Immature natural killer cell (primary cell): ENCODE measurements around the gene NUP37. TPM values are rescaled to one million over a fixed set of nuclear protein-coding genes. Genes with fewer than 3 reads are reported as not detected.
"Not testable (repeated sequence)": the region's sequence is repeated elsewhere in the genome, so short reads cannot be mapped to it uniquely, and the experiment has no call there.

Experiments used
- DNase-seq, 3 donors: peaks; one replicate each; pipeline ENCODE4 v3.0.0; 2022; ENCODE audit warnings: mixed read lengths in 1 of 3
- H3K27ac Mint-ChIP-seq, 6 donors: one replicate each; pipeline ENCODE4 v1.8.0; 2020; ENCODE audit warnings: mixed read lengths in 6 of 6, mild to moderate bottlenecking in 5 of 6, inconsistent platforms in 4 of 6, moderate library complexity in 3 of 6
- H3K27me3 Mint-ChIP-seq, 3 donors: one replicate each; pipeline ENCODE4 v1.8.0; 2020 to 2021; ENCODE audit warnings: low read depth in 3 of 3, mild to moderate bottlenecking in 3 of 3, mixed read lengths in 3 of 3, moderate library complexity in 3 of 3, inconsistent platforms in 1 of 3
- H3K36me3 Mint-ChIP-seq, 3 donors: one replicate each; pipeline ENCODE4 v1.8.0; 2020; ENCODE audit warnings: mixed read lengths in 3 of 3, inconsistent platforms in 2 of 3, mild to moderate bottlenecking in 2 of 3
- H3K4me1 Mint-ChIP-seq, 2 donors: one replicate each; pipeline ENCODE4 v1.8.0; 2020; ENCODE audit warnings: inconsistent platforms in 2 of 2, mild to moderate bottlenecking in 2 of 2, mixed read lengths in 2 of 2, moderate library complexity in 1 of 2
- H3K4me3 Mint-ChIP-seq, 5 donors: one replicate each; pipeline ENCODE4 v1.8.0; 2020; ENCODE audit warnings: mild to moderate bottlenecking in 5 of 5, mixed read lengths in 5 of 5, inconsistent platforms in 3 of 5, moderate library complexity in 3 of 5
- H3K9me3 Mint-ChIP-seq, 6 donors: one replicate each; pipeline ENCODE4 v1.8.0; 2020; ENCODE audit warnings: mild to moderate bottlenecking in 6 of 6, mixed read lengths in 6 of 6, inconsistent platforms in 4 of 6, moderate library complexity in 3 of 6
- polyA plus RNA-seq, 3 donors: library from polyadenylated mRNA; unstranded; fragments of 300-500 nt; fragmentation: Illumina TruSeq; gene quantifications; one replicate each; pipeline ENCODE4 v1.2.3, GENCODE V29; 2021

NUP37 gene
- polyA plus RNA-seq, 3 donors from 2014 or later = 18.7 to 22.0 (median 20.0) TPM

DNA sequence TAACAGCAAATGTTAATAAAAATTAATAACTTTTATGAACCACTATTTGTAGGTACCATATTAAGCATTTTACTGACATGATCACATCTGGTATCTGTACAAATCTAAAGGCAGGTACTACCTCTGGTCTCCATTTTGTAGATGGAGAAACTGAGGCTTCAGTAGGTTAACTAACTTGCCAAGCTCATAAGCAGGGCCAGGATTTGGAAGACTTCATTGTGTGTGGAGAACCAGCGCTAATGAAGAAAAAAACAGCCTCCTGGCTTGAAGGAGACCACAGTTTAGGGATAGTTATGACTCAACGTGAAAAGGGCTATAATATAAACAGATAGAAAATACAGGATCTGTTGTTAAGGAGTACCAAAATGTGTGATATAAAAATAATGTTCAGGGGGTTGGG is 1.0 kb downstream of the NUP37 start:
- no peak for DNase-seq
- H3K27ac Mint-ChIP-seq = peak overlapping the region; percentile 40 to 91 (median 60)
- peaks cover 0 to 10% (median 2%) of the 10 kb centered on the region in 3 donors for H3K27me3 Mint-ChIP-seq
- H3K4me1 Mint-ChIP-seq = peaks cover 18 to 30% of the 10 kb centered on the region in 2 donors
- H3K4me3 Mint-ChIP-seq = peak overlapping the region; percentile 68 to 96 (median 92)
- no peaks in the 10 kb centered on the region for H3K9me3 Mint-ChIP-seq
- peaks cover 5 to 14% (median 14%) of the 10 kb centered on the region in 3 donors for H3K36me3 Mint-ChIP-seq

GRCh38 chr12:102116392-102116791 is 3.5 kb downstream of the NUP37 start:
- peaks cover 0 to 10% (median 2%) of the 10 kb centered on the region in 3 donors for H3K27me3 Mint-ChIP-seq
- H3K4me1 Mint-ChIP-seq = peaks cover 18 to 30% of the 10 kb centered on the region in 2 donors
- DNase-seq = no peak
- H3K9me3 Mint-ChIP-seq = no peaks in the 10 kb centered on the region
- H3K27ac Mint-ChIP-seq = no peak overlapping the region
- H3K4me3 Mint-ChIP-seq = no peak overlapping the region
- peaks cover 5 to 20% (median 12%) of the 10 kb centered on the region in 3 donors for H3K36me3 Mint-ChIP-seq

GRCh38 chr12:102114212-102114611 is 5.7 kb downstream of the NUP37 start:
- Mint-ChIP-seq H3K36me3 (peaks cover 10 to 40% (median 27%) of the 10 kb centered on the region in 3 donors), H3K27ac (no peak overlapping the region), H3K4me3 (no peak overlapping the region), H3K9me3 (no peaks in the 10 kb centered on the region), H3K4me1 (peaks cover 6 to 10% of the 10 kb centered on the region in 2 donors), H3K27me3 (peaks cover 0 to 2% (median 1%) of the 10 kb centered on the region in 3 donors)
- DNase-seq = no peak

DNA sequence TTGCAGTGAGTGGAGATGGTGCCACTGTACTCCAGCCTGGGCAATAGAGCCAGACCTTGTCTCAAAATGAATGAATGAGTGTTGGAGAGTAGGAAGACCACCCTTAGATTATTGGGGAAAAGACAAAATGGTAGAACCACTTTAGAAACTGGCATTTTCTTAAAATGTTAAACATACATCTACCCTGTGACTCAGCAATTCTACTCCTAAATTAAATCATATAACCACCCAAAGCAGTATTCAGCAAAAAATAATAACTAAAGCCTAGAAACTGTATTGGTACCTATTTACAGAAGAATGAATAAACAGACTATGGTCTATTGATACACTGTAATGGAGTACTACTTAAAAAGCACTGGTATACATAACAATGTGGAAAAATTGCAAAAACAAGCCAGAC is 9.1 kb downstream of the NUP37 start:
- H3K4me3 Mint-ChIP-seq = no peak overlapping the region
- DNase-seq = no peak
- H3K36me3 Mint-ChIP-seq = peaks cover 31 to 61% (median 56%) of the 10 kb centered on the region in 3 donors
- H3K9me3 Mint-ChIP-seq = peaks cover 0 to 2% (median 0%) of the 10 kb centered on the region in 6 donors
- H3K27ac Mint-ChIP-seq = no peak overlapping the region
- peaks cover 5 to 12% of the 10 kb centered on the region in 2 donors for H3K4me1 Mint-ChIP-seq
- peaks cover 0 to 2% (median 1%) of the 10 kb centered on the region in 3 donors for H3K27me3 Mint-ChIP-seq

GRCh38 chr12:102107970-102108369 is 11.9 kb downstream of the NUP37 start:
- no peak for DNase-seq
- Mint-ChIP-seq H3K36me3 (peaks cover 40 to 73% (median 73%) of the 10 kb centered on the region in 3 donors), H3K27ac (no peak overlapping the region), H3K4me3 (no peak overlapping the region), H3K9me3 (peaks cover 0 to 2% (median 0%) of the 10 kb centered on the region in 6 donors), H3K27me3 (peaks cover 0 to 1% (median 0%) of the 10 kb centered on the region in 3 donors), H3K4me1 (peaks cover 5 to 12% of the 10 kb centered on the region in 2 donors)

DNA sequence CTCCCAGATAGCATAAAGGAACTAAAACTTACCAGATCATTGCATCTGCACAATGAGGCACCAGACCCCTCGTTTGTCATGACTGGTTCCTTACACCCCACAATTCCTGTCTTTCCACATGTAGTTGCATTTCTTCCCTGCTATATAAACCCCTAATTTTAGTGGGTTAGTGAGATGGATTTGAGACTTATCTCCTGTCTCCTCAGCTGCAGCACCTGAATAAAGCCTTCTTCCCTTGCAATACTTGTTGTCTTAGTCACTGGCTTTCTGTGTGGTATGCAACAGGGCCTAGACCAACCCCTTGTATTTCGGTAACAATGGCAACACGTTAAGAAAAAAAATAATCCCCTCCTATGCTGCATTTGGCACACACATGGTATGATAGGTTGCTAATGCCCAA is 13.0 kb downstream of the NUP37 start:
- no peak overlapping the region for H3K4me3 Mint-ChIP-seq
- H3K27me3 Mint-ChIP-seq = peaks cover 0 to 1% (median 0%) of the 10 kb centered on the region in 3 donors
- peaks cover 5 to 12% of the 10 kb centered on the region in 2 donors for H3K4me1 Mint-ChIP-seq
- DNase-seq = no peak
- H3K36me3 Mint-ChIP-seq = peaks cover 40 to 81% (median 73%) of the 10 kb centered on the region in 3 donors
- H3K27ac Mint-ChIP-seq = no peak overlapping the region
- H3K9me3 Mint-ChIP-seq = peaks cover 0 to 2% (median 0%) of the 10 kb centered on the region in 6 donors

- no peak overlapping the region for H3K27ac Mint-ChIP-seq
- no peak for DNase-seq
- peaks cover 0 to 4% (median 0%) of the 10 kb centered on the region in 3 donors for H3K27me3 Mint-ChIP-seq
- H3K9me3 Mint-ChIP-seq = no peaks in the 10 kb centered on the region
- H3K36me3 Mint-ChIP-seq = peaks cover 9 to 25% (median 14%) of the 10 kb centered on the region in 3 donors
- no peak overlapping the region for H3K4me3 Mint-ChIP-seq
- H3K4me1 Mint-ChIP-seq = no peaks in the 10 kb centered on the region
Observed at GRCh38 chr12:102096855-102097254, 23.1 kb downstream of the NUP37 start.

GRCh38 chr12:102095677-102096263 is 24.1 kb downstream of the NUP37 start:
- Mint-ChIP-seq H3K4me3 (no peak overlapping the region), H3K9me3 (no peaks in the 10 kb centered on the region), H3K4me1 (no peaks in the 10 kb centered on the region), H3K27ac (no peak overlapping the region), H3K36me3 (peaks cover 9 to 24% (median 14%) of the 10 kb centered on the region in 3 donors), H3K27me3 (peaks cover 0 to 2% (median 0%) of the 10 kb centered on the region in 3 donors)
- DNase-seq = no peak

DNA sequence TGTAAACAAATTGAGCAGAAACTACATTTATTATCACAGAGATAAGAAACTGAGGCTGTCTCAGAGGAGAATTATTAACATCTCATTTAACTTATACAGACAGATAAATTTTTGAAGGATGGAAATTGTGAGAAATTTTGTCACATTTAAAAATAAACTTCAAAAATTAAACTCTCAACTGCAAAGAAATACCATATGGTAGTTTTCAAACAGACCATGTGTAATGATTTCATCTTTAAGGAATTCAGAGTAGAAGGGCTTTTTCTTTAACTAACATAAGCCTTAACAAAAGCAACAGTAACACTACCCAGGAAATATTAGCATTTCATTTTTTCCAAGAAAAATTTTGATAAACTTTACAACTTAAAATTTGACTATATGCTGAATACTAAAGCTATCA is 26.6 kb downstream of the NUP37 start:
- Mint-ChIP-seq H3K9me3 (no peaks in the 10 kb centered on the region), H3K36me3 (peaks cover 10 to 18% (median 12%) of the 10 kb centered on the region in 3 donors), H3K4me3 (no peak overlapping the region), H3K4me1 (no peaks in the 10 kb centered on the region), H3K27me3 (peaks cover 0 to 2% (median 0%) of the 10 kb centered on the region in 3 donors), H3K27ac (no peak overlapping the region)
- DNase-seq = no peak

- H3K4me3 Mint-ChIP-seq, H3K4me1 Mint-ChIP-seq, H3K27me3 Mint-ChIP-seq, H3K9me3 Mint-ChIP-seq, DNase-seq, H3K27ac Mint-ChIP-seq: not testable (repeated sequence)
- H3K36me3 Mint-ChIP-seq = peaks cover 13 to 21% (median 15%) of the 10 kb centered on the region in 3 donors
Observed at GRCh38 chr12:102089228-102089835, 30.6 kb downstream of the NUP37 start.

- H3K36me3 Mint-ChIP-seq = peaks cover 25 to 58% (median 40%) of the 10 kb centered on the region in 3 donors
- H3K4me3 Mint-ChIP-seq = no peak overlapping the region
- H3K27me3 Mint-ChIP-seq = no peaks in the 10 kb centered on the region
- no peaks in the 10 kb centered on the region for H3K9me3 Mint-ChIP-seq
- H3K27ac Mint-ChIP-seq = no peak overlapping the region
- no peaks in the 10 kb centered on the region for H3K4me1 Mint-ChIP-seq
- DNase-seq = no peak
Observed at GRCh38 chr12:102080842-102081241, 39.1 kb downstream of the NUP37 start.

- DNase-seq, H3K4me1 Mint-ChIP-seq, H3K4me3 Mint-ChIP-seq, H3K27me3 Mint-ChIP-seq, H3K9me3 Mint-ChIP-seq, H3K27ac Mint-ChIP-seq: not testable (repeated sequence)
- H3K36me3 Mint-ChIP-seq = peaks cover 14 to 22% (median 15%) of the 10 kb centered on the region in 3 donors
Observed at GRCh38 chr12:102072092-102072491, 47.8 kb downstream of the NUP37 start.

DNA sequence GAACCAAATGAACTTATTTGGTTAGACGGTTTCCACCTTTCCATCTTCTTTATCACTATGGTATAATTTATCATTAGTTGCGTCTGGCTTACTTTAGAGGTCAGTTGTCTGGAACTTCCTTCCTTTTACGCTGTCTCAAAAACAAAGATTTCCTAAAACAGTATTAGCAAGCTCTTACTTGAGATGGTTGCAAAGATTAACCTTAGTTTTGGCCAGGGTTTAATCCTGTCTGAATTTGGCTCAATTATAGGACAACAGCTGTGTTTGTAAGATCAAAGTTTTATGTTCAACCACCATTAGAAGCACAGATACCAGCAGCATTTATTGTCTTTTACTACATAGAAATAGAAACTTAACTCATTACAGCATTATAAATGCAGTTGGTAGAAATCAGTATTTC is 50.2 kb downstream of the NUP37 start:
- H3K27ac Mint-ChIP-seq = no peak overlapping the region
- no peak for DNase-seq
- H3K9me3 Mint-ChIP-seq = no peaks in the 10 kb centered on the region
- peaks cover under 1 to 4% (median 1%) of the 10 kb centered on the region in 3 donors for H3K36me3 Mint-ChIP-seq
- no peak overlapping the region for H3K4me3 Mint-ChIP-seq
- no peaks in the 10 kb centered on the region for H3K4me1 Mint-ChIP-seq
- peaks cover 0 to 2% (median 0%) of the 10 kb centered on the region in 3 donors for H3K27me3 Mint-ChIP-seq

DNA sequence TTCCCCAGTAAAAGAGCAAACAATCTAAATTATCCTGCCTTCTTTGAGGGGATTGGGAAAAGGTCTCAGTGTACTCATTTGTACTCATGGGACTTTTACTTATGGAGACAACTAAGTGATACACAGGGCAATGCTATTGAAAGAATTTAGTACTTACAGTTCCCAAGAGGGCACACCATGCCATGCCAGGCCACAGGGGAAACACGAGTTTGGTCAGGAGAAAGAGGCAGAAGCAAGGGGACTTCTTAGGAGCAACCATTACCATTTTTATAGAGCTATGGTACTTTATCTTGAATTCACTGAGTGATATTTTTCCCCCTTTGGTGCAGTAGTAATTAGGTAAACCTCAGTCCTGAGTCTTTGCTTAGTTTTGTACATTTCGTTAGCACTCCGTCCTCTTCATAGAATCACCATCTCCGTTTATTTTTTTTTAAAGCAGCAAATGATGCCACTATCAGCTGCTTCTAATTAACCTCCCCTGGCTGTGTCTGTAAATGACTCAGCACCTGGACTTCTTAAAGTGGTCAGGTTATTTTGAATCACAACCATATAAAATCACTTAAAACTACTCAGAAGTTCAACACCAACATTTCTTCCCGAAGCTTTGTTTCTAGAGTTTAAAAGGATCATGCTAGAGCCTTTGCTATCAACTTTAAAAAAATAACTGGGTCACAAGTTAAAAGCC is 52.2 kb downstream of the NUP37 start:
- H3K27ac Mint-ChIP-seq = no peak overlapping the region
- DNase-seq = no peak
- H3K27me3 Mint-ChIP-seq = peaks cover 3 to 4% (median 4%) of the 10 kb centered on the region in 3 donors
- H3K4me1 Mint-ChIP-seq = no peaks in the 10 kb centered on the region
- no peak overlapping the region for H3K4me3 Mint-ChIP-seq
- H3K9me3 Mint-ChIP-seq = no peaks in the 10 kb centered on the region
- H3K36me3 Mint-ChIP-seq = peaks cover 0 to under 1% (median 0%) of the 10 kb centered on the region in 3 donors
